Glutamatergic neuron (in vitro differentiated cells): ENCODE data around the gene ABTB2. TPM values are rescaled to one million over a fixed set of nuclear protein-coding genes. Genes with fewer than 3 reads are reported as not detected.
A peak's percentile ranks its signal among the peaks of the same experiment; 100 is the strongest.

ENCODE experiments used
- DNase-seq: peaks from one replicate; pipeline ENCODE4 v3.0.0; 2022
- H3K27ac Mint-ChIP-seq: one replicate; pipeline ENCODE4 v1.8.0; 2020; ENCODE audit warnings: mild to moderate bottlenecking, mixed read lengths, inconsistent platforms; ENCODE audit not compliant: unreplicated experiment
- H3K27me3 Mint-ChIP-seq: one replicate; pipeline ENCODE4 v1.8.0; 2020; ENCODE audit warnings: mild to moderate bottlenecking, moderate library complexity, mixed read lengths, inconsistent platforms; ENCODE audit not compliant: unreplicated experiment
- H3K36me3 Mint-ChIP-seq: one replicate; pipeline ENCODE4 v1.8.0; 2020; ENCODE audit warnings: mild to moderate bottlenecking, mixed read lengths, inconsistent platforms; ENCODE audit not compliant: unreplicated experiment
- H3K4me1 Mint-ChIP-seq: one replicate; pipeline ENCODE4 v1.8.0; 2020; ENCODE audit warnings: mild to moderate bottlenecking, low read depth, mixed read lengths, inconsistent platforms; ENCODE audit not compliant: unreplicated experiment
- H3K4me3 Mint-ChIP-seq: one replicate; pipeline ENCODE4 v1.8.0; 2020; ENCODE audit warnings: mild to moderate bottlenecking, mixed read lengths, inconsistent platforms; ENCODE audit not compliant: unreplicated experiment
- H3K9me3 Mint-ChIP-seq: one replicate; pipeline ENCODE4 v1.8.0; 2020; ENCODE audit warnings: mild to moderate bottlenecking, moderate library complexity, mixed read lengths, inconsistent platforms; ENCODE audit not compliant: unreplicated experiment
- CTCF ChIP-seq: fragments of 200-600 bp; sonication (generic); IDR thresholded peaks from one replicate; pipeline ENCODE4 v1.5.0; 2021; ENCODE audit not compliant: partially characterized antibody, unreplicated experiment
- total RNA-seq: library from RNA; stranded (reverse); fragmentation: NEBNext Ultra II Directional; extraction: Animal tissue kit (Norgen Biotek cat#: 25700); gene quantifications from one replicate; pipeline ENCODE4 v1.2.1, GENCODE V29; 2021; ENCODE audit not compliant: unreplicated experiment

ABTB2 gene
- total RNA-seq, 1 donor from 2014 or later = 9.3 TPM

- no peak for DNase-seq
- Mint-ChIP-seq H3K4me3 (no peak overlapping the region), H3K36me3 (no peaks in the 10 kb centered on the region), H3K9me3 (peaks cover 3% of the 10 kb centered on the region), H3K4me1 (peaks cover 22% of the 10 kb centered on the region), H3K27me3 (peaks cover 4% of the 10 kb centered on the region), H3K27ac (no peak overlapping the region)
- TF ChIP-seq CTCF = no peak
Observed at GRCh38 chr11:34239465-34240149, 118.2 kb downstream of the ABTB2 start.

GRCh38 chr11:34238966-34239365, 118.8 kb downstream of the ABTB2 start:
- Mint-ChIP-seq H3K36me3 (no peaks in the 10 kb centered on the region), H3K4me3 (no peak overlapping the region), H3K4me1 (peaks cover 22% of the 10 kb centered on the region), H3K27ac (no peak overlapping the region), H3K27me3 (peaks cover 4% of the 10 kb centered on the region), H3K9me3 (peaks cover 3% of the 10 kb centered on the region)
- DNase-seq = no peak
- TF ChIP-seq CTCF = no peak

DNA sequence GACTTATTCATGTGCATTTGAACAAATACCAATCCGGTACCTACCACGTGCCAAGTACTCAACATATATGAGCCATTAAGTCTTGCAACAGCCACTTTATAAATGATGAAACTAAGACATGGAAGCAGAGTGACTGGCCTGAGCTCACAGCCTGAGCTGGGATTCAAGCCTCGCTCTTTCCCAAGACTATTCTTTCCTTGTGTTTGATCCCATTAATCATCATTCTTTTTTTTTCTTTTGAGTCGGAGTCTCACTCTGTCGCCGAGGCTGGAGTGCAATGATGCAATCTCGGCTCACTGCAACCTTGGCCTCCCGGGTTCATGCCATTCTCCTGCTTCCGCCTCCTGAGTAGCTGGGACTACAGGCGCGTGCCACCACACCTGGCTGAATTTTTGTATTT, 119.3 kb downstream of the ABTB2 start:
- H3K27ac Mint-ChIP-seq = no peak overlapping the region
- DNase-seq = no peak
- H3K36me3 Mint-ChIP-seq = no peaks in the 10 kb centered on the region
- H3K27me3 Mint-ChIP-seq = peaks cover 4% of the 10 kb centered on the region
- TF ChIP-seq CTCF = no peak
- H3K4me3 Mint-ChIP-seq = no peak overlapping the region
- H3K9me3 Mint-ChIP-seq = peaks cover 3% of the 10 kb centered on the region
- peaks cover 22% of the 10 kb centered on the region for H3K4me1 Mint-ChIP-seq

- TF ChIP-seq CTCF = no peak
- no peak overlapping the region for H3K27ac Mint-ChIP-seq
- peaks cover 22% of the 10 kb centered on the region for H3K4me1 Mint-ChIP-seq
- peak overlapping the region; percentile 22 for H3K4me3 Mint-ChIP-seq
- no peak for DNase-seq
- no peaks in the 10 kb centered on the region for H3K27me3 Mint-ChIP-seq
- no peaks in the 10 kb centered on the region for H3K36me3 Mint-ChIP-seq
- peaks cover 1% of the 10 kb centered on the region for H3K9me3 Mint-ChIP-seq
Observed at GRCh38 chr11:34236572-34236971, 121.2 kb downstream of the ABTB2 start.

DNA sequence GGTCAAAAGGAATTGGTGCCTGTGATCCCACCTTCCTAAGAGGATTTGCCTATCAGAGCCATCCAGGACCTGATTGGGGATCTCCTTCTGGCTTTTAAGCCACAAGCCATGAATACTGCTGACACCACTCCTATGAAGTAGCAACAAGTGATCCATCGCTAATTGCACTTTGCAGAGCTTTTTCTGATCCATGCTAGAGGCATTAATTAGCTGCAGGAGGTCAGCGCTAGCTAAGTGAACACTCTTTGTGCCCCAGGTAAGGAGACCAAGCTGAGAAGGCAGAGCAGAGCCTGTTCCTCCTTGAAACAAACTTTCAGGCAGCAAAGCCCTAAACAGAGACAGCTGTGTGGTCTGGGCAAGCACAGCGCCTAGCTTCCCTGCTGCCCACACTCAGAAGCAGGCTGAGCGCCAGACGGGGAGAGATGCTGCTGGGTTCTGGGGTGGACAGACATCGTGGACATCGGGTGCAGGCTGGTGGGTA, 122.2 kb downstream of the ABTB2 start:
- DNase-seq = no peak
- H3K27ac Mint-ChIP-seq = peak overlapping the region; percentile 63
- H3K27me3 Mint-ChIP-seq = no peaks in the 10 kb centered on the region
- H3K4me1 Mint-ChIP-seq = peaks cover 22% of the 10 kb centered on the region
- peaks cover 1% of the 10 kb centered on the region for H3K9me3 Mint-ChIP-seq
- no peak for TF ChIP-seq CTCF
- H3K4me3 Mint-ChIP-seq = peak overlapping the region; percentile 25
- H3K36me3 Mint-ChIP-seq = no peaks in the 10 kb centered on the region
